SU-DHL-6 (cell line): ENCODE measurements around the gene IYD.

ENCODE experiments used
- EZH2phosphoT487 ChIP-seq: fragments of 200-600 bp; sonication (generic), shearing (Covaris generic); conservative IDR thresholded peaks from 2 replicates; pipeline ENCODE4 v1.6.1; 2018; ENCODE audit warnings: mild to moderate bottlenecking, antibody characterized with exemption, low read length, moderate library complexity, mixed read lengths
- TF ChIP-seq, protein P1 (sequence below): fragments of 200-600 bp; sonication (generic); IDR thresholded peaks from one replicate; pipeline ENCODE4 v1.5.1; 2017; ENCODE audit warnings: antibody characterized with exemption, mild to moderate bottlenecking, low read length, moderate library complexity; ENCODE audit not compliant: insufficient read depth, poor library complexity, severe bottlenecking

DNA sequence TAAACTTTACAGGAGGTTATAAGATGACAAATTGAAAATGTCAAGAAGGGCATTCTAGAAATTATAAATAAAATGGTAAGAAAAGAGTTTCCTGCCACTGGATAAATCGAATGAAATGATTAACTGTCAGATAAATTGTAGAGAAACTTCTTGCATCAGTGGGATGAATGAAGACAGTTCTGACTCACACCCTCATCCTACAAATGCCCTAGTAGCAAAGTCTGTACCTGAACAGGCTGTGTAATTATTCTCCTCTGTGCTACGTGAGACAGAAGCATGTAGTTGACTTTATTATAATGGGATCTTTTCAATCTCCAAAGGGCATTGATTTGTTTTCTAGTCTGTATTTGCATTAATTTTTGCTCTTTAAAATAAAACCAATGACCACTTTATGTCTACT is 47.3 kb downstream of the IYD start:
- TF ChIP-seq, protein P1, sequence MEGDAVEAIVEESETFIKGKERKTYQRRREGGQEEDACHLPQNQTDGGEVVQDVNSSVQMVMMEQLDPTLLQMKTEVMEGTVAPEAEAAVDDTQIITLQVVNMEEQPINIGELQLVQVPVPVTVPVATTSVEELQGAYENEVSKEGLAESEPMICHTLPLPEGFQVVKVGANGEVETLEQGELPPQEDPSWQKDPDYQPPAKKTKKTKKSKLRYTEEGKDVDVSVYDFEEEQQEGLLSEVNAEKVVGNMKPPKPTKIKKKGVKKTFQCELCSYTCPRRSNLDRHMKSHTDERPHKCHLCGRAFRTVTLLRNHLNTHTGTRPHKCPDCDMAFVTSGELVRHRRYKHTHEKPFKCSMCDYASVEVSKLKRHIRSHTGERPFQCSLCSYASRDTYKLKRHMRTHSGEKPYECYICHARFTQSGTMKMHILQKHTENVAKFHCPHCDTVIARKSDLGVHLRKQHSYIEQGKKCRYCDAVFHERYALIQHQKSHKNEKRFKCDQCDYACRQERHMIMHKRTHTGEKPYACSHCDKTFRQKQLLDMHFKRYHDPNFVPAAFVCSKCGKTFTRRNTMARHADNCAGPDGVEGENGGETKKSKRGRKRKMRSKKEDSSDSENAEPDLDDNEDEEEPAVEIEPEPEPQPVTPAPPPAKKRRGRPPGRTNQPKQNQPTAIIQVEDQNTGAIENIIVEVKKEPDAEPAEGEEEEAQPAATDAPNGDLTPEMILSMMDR = no peak
- TF ChIP-seq EZH2phosphoT487 = no peak
